Esophagus muscularis mucosa (tissue), 4 donors: ENCODE measurements around the gene MCAM. TPM values are rescaled to one million over a fixed set of nuclear protein-coding genes. Genes with fewer than 3 reads are reported as not detected.

Source experiments
- DNase-seq: peaks from one replicate; pipeline ENCODE4 v3.0.0-alpha.2; 2017; ENCODE audit errors: extremely low spot score
- H3K27ac ChIP-seq, 4 donors: fragments of 200-600 bp; sonication (generic); replicated peaks in 1 of 4; 1 replicate in 3 of 4; 2 replicates in 1 of 4; pipeline ENCODE4 v1.5.1; 2016 to 2019; ENCODE audit warnings: mild to moderate bottlenecking in 1 of 4
- H3K27me3 ChIP-seq, 4 donors: fragments of 200-600 bp; sonication (generic); one replicate each; pipeline versions ENCODE4 v1.5.1 to v1.6.0; 2016 to 2019
- H3K36me3 ChIP-seq, 4 donors: fragments of 200-600 bp; sonication (generic); one replicate each; pipeline ENCODE4 v1.5.1; 2016 to 2019
- H3K4me1 ChIP-seq, 4 donors: fragments of 200-600 bp; sonication (generic); one replicate each; pipeline ENCODE4 v1.5.1; 2016 to 2019
- H3K4me3 ChIP-seq, 4 donors: fragments of 200-600 bp; sonication (generic); 1 replicate in 2 of 4; 2 replicates in 2 of 4; pipeline ENCODE4 v1.5.1; 2016 to 2019; ENCODE audit warnings: mild to moderate bottlenecking in 4 of 4, moderate library complexity in 1 of 4
- H3K9me3 ChIP-seq, 4 donors: fragments of 200-600 bp; sonication (generic); 1 replicate in 3 of 4; 2 replicates in 1 of 4; pipeline ENCODE4 v1.5.1; 2016 to 2019
- POLR2A ChIP-seq: fragments of 450-650 bp; IDR thresholded peaks from one replicate; pipeline ENCODE4 v1.6.1; 2017; ENCODE audit warnings: antibody characterized with exemption, moderate library complexity, mild to moderate bottlenecking, low read depth
- POLR2AphosphoS5 ChIP-seq, 2 donors: sonication (generic); formaldehyde crosslinking; IDR thresholded peaks; one replicate each; pipeline ENCODE4 v1.6.1; 2017; ENCODE audit warnings: antibody characterized with exemption in 2 of 2
- WGBS: methylation state at CpG from one replicate; pipeline ENCODE4 v1.1.5; 2018; 5-methylcytosine and 5-hydroxymethylcytosine counted together
- intact Hi-C: fragments of 100-400 bp; cut with DNase I; formaldehyde crosslinking; loops from one replicate; pipeline ENCODE4 v1.15.1; 2023
- small RNA-seq, 3 donors: library from RNA; depleted of rRNA; stranded (forward); fragments of <200 nt; gene quantifications; one replicate each; pipeline ENCODE3, GENCODE V24; 2016
- total RNA-seq, 4 donors: library from RNA; depleted of rRNA; stranded (reverse); fragments of >200 nt; gene quantifications; one replicate each; pipeline versions ENCODE4 v1.1.0 to v1.2.1, GENCODE V29; 2016

The MCAM gene
- total RNA-seq, 4 donors from 2014 or later, result 607 to 1,312 (median 805) TPM

DNA sequence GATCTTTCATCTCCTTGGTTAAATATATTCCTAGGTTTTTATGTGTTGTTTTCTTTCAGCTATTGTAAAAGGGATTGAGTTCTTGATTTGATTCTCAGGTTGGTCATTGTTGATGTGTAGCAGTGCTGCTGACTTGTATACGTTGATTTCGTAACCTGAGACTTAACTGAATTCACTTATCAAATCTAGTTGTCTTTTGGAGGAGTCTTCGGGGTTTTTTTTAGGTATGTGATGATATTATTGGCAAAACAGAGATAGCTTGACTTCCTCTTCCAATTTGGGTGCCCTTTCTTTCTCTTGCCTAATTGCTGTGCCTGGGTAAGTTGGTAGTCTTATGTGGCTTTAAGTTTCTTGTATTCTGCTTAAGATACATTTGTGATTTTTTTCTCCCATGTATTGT, 57.9 kb downstream of the MCAM start:
- 75% methylated on average over 3 of the region's 3 CpGs for WGBS
- DNase-seq, result no peak
- TF ChIP-seq POLR2A (no peak), POLR2AphosphoS5 (IDR thresholded peaks at IDR 0.05) (no peak)
- no peaks in the 10 kb centered on the region for H3K36me3 ChIP-seq
- no peak overlapping the region for H3K27ac ChIP-seq
- no peaks in the 10 kb centered on the region for H3K27me3 ChIP-seq
- no peaks in the 10 kb centered on the region for H3K9me3 ChIP-seq
- intact Hi-C loops, result no loop called here
- H3K4me3 ChIP-seq, result no peak overlapping the region
- H3K4me1 ChIP-seq, result peaks cover 11 to 18% (median 16%) of the 10 kb centered on the region in 4 donors

Small RNA genes within 50 kb of the gene (small RNA-seq; reads per million reads assigned to genes)
- gene RF01225 (0 reads per million in 3 donors), gene RNU6-262P (0 reads per million in 3 donors)

Other genes with a start within 250 kb of the MCAM start
- 10 to 100 TPM; 27.4 to 40.2 (median 32.4) TPM for gene VPS11, start 249.3 kb downstream of the MCAM start, total RNA-seq
- 1 to 10 TPM; 3.1 to 7.8 (median 6.1) TPM for gene HMBS, start 232.2 kb downstream of the MCAM start, total RNA-seq
- gene DPAGT1, start 215.3 kb downstream of the MCAM start, total RNA-seq, result 10 to 100 TPM; 14.2 to 28.7 (median 19.9) TPM
- gene C2CD2L, start 209.8 kb downstream of the MCAM start, total RNA-seq, result 10 to 100 TPM in 2 of 4 donors, 1 to 10 TPM in 2; 7.5 to 15.2 (median 9.4) TPM
- 10 to 100 TPM; 22.8 to 30.8 (median 26.4) TPM for gene HINFP, start 195.6 kb downstream of the MCAM start, total RNA-seq
- 1 to 10 TPM in 1 of 4 donors, under 1 TPM in 3; 0.33 to 1.4 (median 0.60) TPM for gene ABCG4, start 168.1 kb downstream of the MCAM start, total RNA-seq
- 10 to 100 TPM; 21.5 to 47.3 (median 27.2) TPM for gene NLRX1, start 148.4 kb downstream of the MCAM start, total RNA-seq
- under 1 TPM in 1 of 4 donors, not detected in 3; 0.29 TPM for gene NHERF4, start 131.7 kb downstream of the MCAM start, total RNA-seq
- gene CBL, start 110.8 kb downstream of the MCAM start, total RNA-seq, result 10 to 100 TPM; 20.7 to 27.7 (median 24.1) TPM
- gene RNF26, start 17.4 kb upstream of the MCAM start, total RNA-seq, result 10 to 100 TPM; 14.2 to 33.2 (median 20.9) TPM
- 10 to 100 TPM; 23.7 to 74.3 (median 51.6) TPM for gene C1QTNF5, start 23.8 kb upstream of the MCAM start, total RNA-seq
- gene MFRP, start 29.6 kb upstream of the MCAM start, total RNA-seq, result under 1 TPM in 1 of 4 donors, not detected in 3; 0.11 TPM
- gene USP2, start 64.6 kb upstream of the MCAM start, total RNA-seq, result 1 to 10 TPM; 4.6 to 9.9 (median 6.1) TPM
- gene THY1, start 106.0 kb upstream of the MCAM start, total RNA-seq, result 10 to 100 TPM; 13.3 to 70.1 (median 25.4) TPM